Suprapubic skin (tissue), 4 donors: ENCODE results near the gene SLC7A9.

Experiments used
- EP300 ChIP-seq: sonication (generic); formaldehyde crosslinking; IDR thresholded peaks from one replicate; pipeline ENCODE4 v1.6.1; 2017; ENCODE audit warnings: antibody characterized with exemption
- POLR2A ChIP-seq, 2 donors: fragments of 450-650 bp; IDR thresholded peaks; one replicate each; pipeline ENCODE4 v1.6.1; 2017; ENCODE audit warnings: antibody characterized with exemption in 2 of 2, mild to moderate bottlenecking in 2 of 2, moderate library complexity in 2 of 2
- POLR2AphosphoS5 ChIP-seq, 3 donors: sonication (generic); formaldehyde crosslinking; IDR thresholded peaks; one replicate each; pipeline ENCODE4 v1.6.1; 2017; ENCODE audit warnings: antibody characterized with exemption in 3 of 3
- TF ChIP-seq, protein P1 (sequence below), 2 donors: fragments of 200-600 bp in 1 of 2; fragments of 450-650 bp in 1 of 2; sonication (generic) in 1 of 2; IDR thresholded peaks; one replicate each; pipeline ENCODE4 v1.5.1; 2016 to 2019; ENCODE audit warnings: antibody characterized with exemption in 2 of 2, mild to moderate bottlenecking in 1 of 2, moderate library complexity in 1 of 2

DNA sequence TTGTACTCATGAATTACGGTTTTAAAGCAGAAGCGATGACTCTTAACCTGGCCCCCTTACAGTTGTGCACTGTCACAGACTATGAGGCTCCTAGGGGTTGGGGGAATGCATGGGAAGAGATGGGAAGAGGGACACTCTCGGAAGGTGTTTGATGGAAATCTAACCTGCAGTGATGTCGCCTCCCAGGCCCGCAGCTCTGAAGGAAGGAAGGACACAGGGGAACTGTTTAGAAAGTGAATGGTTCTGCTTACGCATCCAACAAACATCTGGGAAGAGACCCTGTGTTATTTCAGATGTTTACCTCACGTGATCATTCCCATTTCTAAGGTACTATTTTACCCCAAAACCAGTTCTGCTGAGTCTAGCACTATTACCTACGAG, 48.0 kb upstream of the SLC7A9 start:
- TF ChIP-seq, protein P1, sequence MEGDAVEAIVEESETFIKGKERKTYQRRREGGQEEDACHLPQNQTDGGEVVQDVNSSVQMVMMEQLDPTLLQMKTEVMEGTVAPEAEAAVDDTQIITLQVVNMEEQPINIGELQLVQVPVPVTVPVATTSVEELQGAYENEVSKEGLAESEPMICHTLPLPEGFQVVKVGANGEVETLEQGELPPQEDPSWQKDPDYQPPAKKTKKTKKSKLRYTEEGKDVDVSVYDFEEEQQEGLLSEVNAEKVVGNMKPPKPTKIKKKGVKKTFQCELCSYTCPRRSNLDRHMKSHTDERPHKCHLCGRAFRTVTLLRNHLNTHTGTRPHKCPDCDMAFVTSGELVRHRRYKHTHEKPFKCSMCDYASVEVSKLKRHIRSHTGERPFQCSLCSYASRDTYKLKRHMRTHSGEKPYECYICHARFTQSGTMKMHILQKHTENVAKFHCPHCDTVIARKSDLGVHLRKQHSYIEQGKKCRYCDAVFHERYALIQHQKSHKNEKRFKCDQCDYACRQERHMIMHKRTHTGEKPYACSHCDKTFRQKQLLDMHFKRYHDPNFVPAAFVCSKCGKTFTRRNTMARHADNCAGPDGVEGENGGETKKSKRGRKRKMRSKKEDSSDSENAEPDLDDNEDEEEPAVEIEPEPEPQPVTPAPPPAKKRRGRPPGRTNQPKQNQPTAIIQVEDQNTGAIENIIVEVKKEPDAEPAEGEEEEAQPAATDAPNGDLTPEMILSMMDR (IDR thresholded peaks at IDR 0.05) = no peak
- TF ChIP-seq EP300 = no peak
- TF ChIP-seq POLR2A (IDR thresholded peaks at IDR 0.05) = no peak
- TF ChIP-seq POLR2AphosphoS5 (IDR thresholded peaks at IDR 0.05) = no peak
